HepG2 (cell line): Measurements from ENCODE around the gene RIPOR1. TPM values are rescaled to one million over a fixed set of nuclear protein-coding genes. Genes with fewer than 3 reads are reported as not detected.

Experiments
- ATF7-NPFF ChIP-seq: sonication (generic); formaldehyde crosslinking; IDR thresholded peaks from 2 replicates; pipeline ENCODE4 v1.8.1; 2023; ENCODE audit warnings: mild to moderate bottlenecking, low read depth, missing genetic modification reagents, moderate library complexity
- BRCA1 ChIP-seq: sonication (generic); formaldehyde crosslinking; IDR thresholded peaks from 2 replicates; pipeline ENCODE4 v1.4.0; 2020; ENCODE audit warnings: missing genetic modification reagents
- CHD2 ChIP-seq: IDR thresholded peaks from 2 replicates; pipeline ENCODE4 v1.6.1; 2011; ENCODE audit warnings: low read depth, low read length, improper control_type of control experiment
- FOXA3 ChIP-seq: IDR thresholded peaks from 2 replicates; pipeline ENCODE4 v1.6.1; 2016; ENCODE audit warnings: missing genetic modification reagents, missing compliant biosample characterization
- FOXJ3 ChIP-seq: sonication (generic); formaldehyde crosslinking; IDR thresholded peaks from 2 replicates; pipeline ENCODE4 v1.4.0; 2020; ENCODE audit warnings: missing genetic modification reagents, mild to moderate bottlenecking, borderline replicate concordance
- GATA4 ChIP-seq: sonication (generic); IDR thresholded peaks from 2 replicates; pipeline ENCODE4 v1.6.1; 2016; ENCODE audit warnings: antibody characterized with exemption, low read depth, borderline replicate concordance
- GLI4 ChIP-seq: sonication (generic); formaldehyde crosslinking; IDR thresholded peaks from 2 replicates; pipeline ENCODE4 v1.5.1; 2020; ENCODE audit warnings: missing genetic modification reagents, mild to moderate bottlenecking, moderate library complexity, borderline replicate concordance
- HNRNPUL1 ChIP-seq: fragments of 200-400 bp; formaldehyde crosslinking; IDR thresholded peaks from 2 replicates; pipeline ENCODE4 v1.6.1; 2017; ENCODE audit warnings: low read depth, mild to moderate bottlenecking, low read length, moderate library complexity
- KLF16 ChIP-seq, 2 experiments: sonication (generic) in 1 of 2; formaldehyde crosslinking in 1 of 2; IDR thresholded peaks; 2 replicates each; pipeline versions ENCODE4 v1.6.1 to v1.8.0; 2016 to 2023; ENCODE audit warnings: missing genetic modification reagents in 2 of 2, missing compliant biosample characterization in 1 of 2
- MXD1 ChIP-seq: sonication (generic); formaldehyde crosslinking; IDR thresholded peaks from 2 replicates; pipeline ENCODE4 v1.4.0; 2020; ENCODE audit warnings: mild to moderate bottlenecking, missing genetic modification reagents
- PLSCR1 ChIP-seq: sonication (generic); formaldehyde crosslinking; IDR thresholded peaks from 2 replicates; pipeline ENCODE4 v1.5.0; 2020; ENCODE audit warnings: missing genetic modification reagents, mild to moderate bottlenecking, borderline replicate concordance
- RARA ChIP-seq: IDR thresholded peaks from 2 replicates; pipeline ENCODE4 v1.6.1; 2016; ENCODE audit warnings: missing genetic modification reagents, missing compliant biosample characterization
- RFX5 ChIP-seq: IDR thresholded peaks from 2 replicates; pipeline ENCODE4 v1.6.1; 2011; ENCODE audit warnings: low read depth, low read length, improper control_type of control experiment
- SMAD9 ChIP-seq: sonication (generic); formaldehyde crosslinking; IDR thresholded peaks from 2 replicates; pipeline ENCODE4 v1.5.1; 2020; ENCODE audit warnings: mild to moderate bottlenecking, missing genetic modification reagents
- SMARCC2 ChIP-seq: fragments of 450-650 bp; IDR thresholded peaks from 2 replicates; pipeline ENCODE4 v1.6.1; 2017; ENCODE audit warnings: antibody characterized with exemption, mild to moderate bottlenecking
- TFE3 ChIP-seq: IDR thresholded peaks from 2 replicates; pipeline ENCODE4 v1.6.1; 2016
- ZNF224 ChIP-seq: sonication (generic); formaldehyde crosslinking; IDR thresholded peaks from 2 replicates; pipeline ENCODE4 v1.5.0; 2020; ENCODE audit warnings: mild to moderate bottlenecking, missing genetic modification reagents
- ZNF3 ChIP-seq: IDR thresholded peaks from 2 replicates; pipeline ENCODE4 v1.7.0; 2017; ENCODE audit warnings: inconsistent platforms
- ZNF563 ChIP-seq: sonication (generic); formaldehyde crosslinking; IDR thresholded peaks from 2 replicates; pipeline ENCODE4 v1.8.0; 2022; ENCODE audit warnings: mild to moderate bottlenecking, moderate library complexity, missing genetic modification reagents
- ZNF724P ChIP-seq: sonication (generic); formaldehyde crosslinking; IDR thresholded peaks from 2 replicates; pipeline ENCODE4 v1.8.0; 2022; ENCODE audit warnings: missing genetic modification reagents, borderline replicate concordance
- polyA plus RNA-seq, 8 experiments: library from polyadenylated mRNA; depleted of rRNA in 3 of 8; stranded (reverse) in 7 of 8; unstranded in 1 of 8; fragments of >200 nt; fragmentation: Illumina TruSeq in 4 of 8; extraction: Trizol in 4 of 8; gene quantifications; 2 replicates each; pipeline versions ENCODE4 v1.2.1 to v1.2.3, GENCODE V29; 2011 to 2016; ENCODE audit warnings: low read depth in 4 of 8, missing spikeins in 1 of 8, mixed read lengths in 1 of 8; ENCODE audit not compliant: insufficient read depth in 1 of 8
- total RNA-seq, 5 experiments: library from RNA; depleted of rRNA; stranded (reverse); fragments of >200 nt; fragmentation: Illumina TruSeq; extraction: Trizol; gene quantifications; 2 replicates each; pipeline ENCODE4 v1.2.3, GENCODE V29; 2016; ENCODE audit warnings: low read depth in 1 of 5
- TF ChIP-seq, protein P1 (sequence below): sonication (generic); formaldehyde crosslinking; IDR thresholded peaks from 2 replicates; pipeline ENCODE4 v1.4.0; 2020; ENCODE audit warnings: mild to moderate bottlenecking, low read depth, missing genetic modification reagents
- TF ChIP-seq, protein P2 (sequence below): sonication (generic); formaldehyde crosslinking; IDR thresholded peaks from 2 replicates; pipeline ENCODE4 v1.5.1; 2020; ENCODE audit warnings: missing genetic modification reagents, mild to moderate bottlenecking, borderline replicate concordance
- TF ChIP-seq, protein P3 (sequence below): sonication (generic); formaldehyde crosslinking; IDR thresholded peaks from 2 replicates; pipeline ENCODE4 v1.8.0; 2022; ENCODE audit warnings: low read depth, missing genetic modification reagents

Gene RIPOR1
- total and polyA plus RNA-seq, 2 of the 13 experiments (the other 11 are each of a cell fraction or from before 2014, with no cell fraction given) = 4.6 to 8.1 TPM

GRCh38 chr16:67480833-67481560 is 47.6 kb upstream of the RIPOR1 start, which contains the start of gene ATP6V0D1 (continued):
- TF ChIP-seq, protein P1, sequence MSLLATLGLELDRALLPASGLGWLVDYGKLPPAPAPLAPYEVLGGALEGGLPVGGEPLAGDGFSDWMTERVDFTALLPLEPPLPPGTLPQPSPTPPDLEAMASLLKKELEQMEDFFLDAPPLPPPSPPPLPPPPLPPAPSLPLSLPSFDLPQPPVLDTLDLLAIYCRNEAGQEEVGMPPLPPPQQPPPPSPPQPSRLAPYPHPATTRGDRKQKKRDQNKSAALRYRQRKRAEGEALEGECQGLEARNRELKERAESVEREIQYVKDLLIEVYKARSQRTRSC = no peak
- TF ChIP-seq ZNF724P (CRISPR knock-in tag) (peak; percentile 30; the same call in 1 of the 2 replicates), CHD2 (no peak), PLSCR1 (CRISPR knock-in tag) (no peak), TFE3 (CRISPR knock-in tag) (peak; percentile 99), GATA4 (no peak), SMARCC2 (no peak), MXD1 (CRISPR knock-in tag) (peak; percentile 64), GLI4 (peak; percentile 53; the same call in 1 of the 2 replicates), KLF16 (CRISPR knock-in tag; IDR thresholded peaks at IDR 0.05) (peak in 1 of 2 experiments; percentile 99; a peak in 2 of 4 replicates), ZNF224 (CRISPR knock-in tag) (peak; percentile 78), ATF7-NPFF (0 out of 2 replicates have a peak, but pooled peaks have one; percentile 41), RARA (CRISPR knock-in tag) (no peak), FOXJ3 (CRISPR knock-in tag) (peak; percentile 64; the same call in 1 of the 2 replicates), HNRNPUL1 (no peak), BRCA1 (CRISPR knock-in tag) (no peak), FOXA3 (CRISPR knock-in tag) (peak; percentile 64; the same call in 1 of the 2 replicates), SMAD9 (CRISPR knock-in tag) (no peak), ZNF563 (CRISPR knock-in tag) (peak; percentile 80), ZNF3 (CRISPR knock-in tag) (peak; percentile 58; the same call in 1 of the 2 replicates), RFX5 (peak; percentile 60; the same call in 1 of the 2 replicates)
- TF ChIP-seq, protein P2, sequence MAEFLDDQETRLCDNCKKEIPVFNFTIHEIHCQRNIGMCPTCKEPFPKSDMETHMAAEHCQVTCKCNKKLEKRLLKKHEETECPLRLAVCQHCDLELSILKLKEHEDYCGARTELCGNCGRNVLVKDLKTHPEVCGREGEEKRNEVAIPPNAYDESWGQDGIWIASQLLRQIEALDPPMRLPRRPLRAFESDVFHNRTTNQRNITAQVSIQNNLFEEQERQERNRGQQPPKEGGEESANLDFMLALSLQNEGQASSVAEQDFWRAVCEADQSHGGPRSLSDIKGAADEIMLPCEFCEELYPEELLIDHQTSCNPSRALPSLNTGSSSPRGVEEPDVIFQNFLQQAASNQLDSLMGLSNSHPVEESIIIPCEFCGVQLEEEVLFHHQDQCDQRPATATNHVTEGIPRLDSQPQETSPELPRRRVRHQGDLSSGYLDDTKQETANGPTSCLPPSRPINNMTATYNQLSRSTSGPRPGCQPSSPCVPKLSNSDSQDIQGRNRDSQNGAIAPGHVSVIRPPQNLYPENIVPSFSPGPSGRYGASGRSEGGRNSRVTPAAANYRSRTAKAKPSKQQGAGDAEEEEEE (CRISPR knock-in tag) = peak; percentile 27; the same call in 1 of the 2 replicates
- TF ChIP-seq, protein P3, sequence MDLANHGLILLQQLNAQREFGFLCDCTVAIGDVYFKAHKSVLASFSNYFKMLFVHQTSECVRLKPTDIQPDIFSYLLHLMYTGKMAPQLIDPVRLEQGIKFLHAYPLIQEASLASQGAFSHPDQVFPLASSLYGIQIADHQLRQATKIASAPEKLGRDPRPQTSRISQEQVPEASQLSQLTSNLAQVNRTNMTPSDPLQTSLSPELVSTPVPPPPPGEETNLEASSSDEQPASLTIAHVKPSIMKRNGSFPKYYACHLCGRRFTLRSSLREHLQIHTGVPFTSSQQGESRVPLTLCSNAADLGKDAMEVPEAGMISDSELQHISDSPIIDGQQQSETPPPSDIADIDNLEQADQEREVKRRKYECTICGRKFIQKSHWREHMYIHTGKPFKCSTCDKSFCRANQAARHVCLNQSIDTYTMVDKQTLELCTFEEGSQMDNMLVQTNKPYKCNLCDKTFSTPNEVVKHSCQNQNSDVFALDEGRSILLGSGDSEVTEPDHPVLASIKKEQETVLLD (CRISPR knock-in tag) = peak; percentile 89
